HG03025 (cell line): ENCODE measurements around the gene EXOSC5.
A peak's percentile ranks its signal among the peaks of the same experiment; 100 is the strongest.
"Not testable (repeated sequence)": the region's sequence is repeated elsewhere in the genome, so short reads cannot be mapped to it uniquely, and the experiment has no call there.

Experiments
- ATAC-seq: cut with Tn5 transposase; IDR thresholded peaks from one replicate; pipeline ENCODE4 v1.9.1; 2021; ENCODE audit warnings: mild to moderate bottlenecking, moderate library complexity; ENCODE audit not compliant: unreplicated experiment, low FRiP score

EXOSC5 gene

GRCh38 chr19:41372501-41372900 lies 24.7 kb downstream of the EXOSC5 start:
- no peak for ATAC-seq

DNA sequence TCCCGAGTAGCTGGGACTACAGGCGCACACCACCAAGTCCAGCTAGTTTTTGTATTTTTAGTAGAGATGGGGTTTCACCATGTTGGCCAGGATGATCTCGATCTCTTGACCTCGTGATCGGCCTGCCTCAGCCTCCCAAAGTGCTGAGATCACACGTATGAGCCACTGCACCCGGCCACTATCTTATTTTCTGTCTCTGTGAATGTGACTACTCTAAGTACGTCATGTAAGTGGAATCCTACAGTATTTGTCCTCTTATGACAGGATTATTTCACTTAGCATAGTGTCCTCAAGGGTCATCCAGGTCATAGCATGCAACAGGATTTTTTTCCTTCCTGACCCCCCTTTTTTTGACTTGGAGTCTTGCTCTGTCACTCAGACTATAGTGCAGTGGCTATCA lies 25.6 kb downstream of the EXOSC5 start:
- no peak for ATAC-seq

DNA sequence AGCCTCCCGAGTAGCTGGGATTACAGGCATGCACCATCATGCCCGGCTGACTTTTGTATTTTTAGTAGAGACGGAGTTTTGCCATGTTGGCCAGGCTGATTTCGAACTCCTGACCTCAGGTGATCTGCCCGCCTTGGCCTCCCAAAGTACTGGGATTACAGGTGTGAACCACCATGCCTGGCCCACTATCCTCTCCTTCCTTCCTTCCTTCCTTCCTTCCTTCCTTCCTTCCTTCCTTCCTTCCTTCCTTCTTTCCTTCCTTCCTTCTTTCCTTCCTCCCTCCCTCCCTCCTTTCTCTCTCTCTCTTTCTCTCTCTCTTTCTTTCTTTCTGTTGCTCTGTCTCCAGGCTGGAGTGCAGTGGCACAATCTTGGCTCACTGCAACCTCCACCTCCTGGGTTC lies 26.0 kb downstream of the EXOSC5 start:
- ATAC-seq: not testable (repeated sequence)

- no peak for ATAC-seq
Observed at GRCh38 chr19:41369769-41370168, 27.4 kb downstream of the EXOSC5 start.

GRCh38 chr19:41367848-41368301 lies 29.3 kb downstream of the EXOSC5 start:
- no peak for ATAC-seq

GRCh38 chr19:41366089-41366488 lies 31.1 kb downstream of the EXOSC5 start:
- no peak for ATAC-seq

- ATAC-seq: no peak
Observed at GRCh38 chr19:41364524-41365391, 32.4 kb downstream of the EXOSC5 start.

- peak; percentile 87 for ATAC-seq
Observed at GRCh38 chr19:41363753-41364523, 33.2 kb downstream of the EXOSC5 start, which contains the start of gene B9D2. B9D2 (minus strand) TSS chr19:41364149; CDS start chr19:41363519, 630 bp downstream.

GRCh38 chr19:41363371-41363752 lies 33.8 kb downstream of the EXOSC5 start:
- no peak for ATAC-seq

GRCh38 chr19:41362143-41362847 lies 34.9 kb downstream of the EXOSC5 start:
- ATAC-seq: no peak

DNA sequence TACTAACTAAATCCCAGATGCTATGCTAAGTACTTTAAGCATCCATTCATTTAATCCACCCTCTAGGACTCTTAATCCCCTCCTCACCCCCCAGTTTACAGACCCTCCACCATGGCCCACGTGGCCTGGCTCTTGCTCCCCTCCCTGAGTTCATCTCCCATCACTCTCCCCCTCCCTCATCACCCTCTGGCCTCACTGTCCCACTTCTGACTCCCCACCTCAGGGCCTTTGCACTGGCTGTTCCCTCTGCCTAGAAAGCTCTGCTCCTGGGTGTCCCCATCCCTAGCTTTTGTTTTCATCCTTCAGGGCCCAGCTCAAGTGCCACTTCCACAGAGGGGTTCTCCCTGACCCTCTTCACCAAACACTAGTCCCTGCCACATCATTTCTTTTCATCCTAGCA lies 37.4 kb downstream of the EXOSC5 start:
- ATAC-seq: no peak

DNA sequence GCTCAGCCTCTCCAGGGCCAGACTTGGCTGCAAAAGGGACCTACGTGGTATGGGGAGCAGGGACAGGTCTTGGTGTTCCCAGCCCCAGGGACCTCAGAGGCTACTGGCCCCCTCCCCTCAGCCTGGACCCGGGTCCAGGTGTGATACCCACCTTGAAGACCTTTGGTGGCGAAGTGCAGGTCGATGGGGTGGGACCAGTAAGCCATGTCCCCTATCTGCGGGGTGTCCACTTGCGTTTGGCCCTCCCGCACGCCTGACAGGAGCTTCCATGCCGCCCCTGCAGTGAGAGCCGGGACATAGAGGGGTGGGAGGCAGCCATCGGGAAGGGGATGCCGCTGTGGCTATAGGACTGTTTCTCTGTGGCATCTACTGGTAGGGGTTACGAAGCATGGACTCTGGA lies 39.4 kb downstream of the EXOSC5 start:
- ATAC-seq: no peak

GRCh38 chr19:41356984-41357739 lies 40.0 kb downstream of the EXOSC5 start:
- no peak for ATAC-seq

DNA sequence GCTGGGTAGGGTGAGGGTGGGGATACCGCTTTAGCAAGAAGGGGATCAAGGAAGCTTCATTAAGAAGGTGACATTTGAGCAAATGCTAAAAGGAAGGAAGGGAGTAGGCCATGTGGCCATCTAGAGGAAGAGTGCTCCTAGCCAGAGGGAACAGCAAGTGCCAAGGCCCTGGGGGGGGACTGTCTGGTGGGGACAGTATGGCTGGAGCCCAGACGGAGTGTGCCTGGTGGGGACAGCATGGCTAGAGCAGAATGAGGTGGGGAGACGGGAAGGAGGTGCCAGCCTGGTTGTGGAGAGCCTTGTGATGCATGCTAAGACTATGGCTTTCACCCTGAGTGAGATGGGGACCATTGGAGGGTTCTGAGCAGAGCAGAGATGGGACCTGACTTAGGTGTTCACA lies 41.4 kb downstream of the EXOSC5 start:
- no peak for ATAC-seq

DNA sequence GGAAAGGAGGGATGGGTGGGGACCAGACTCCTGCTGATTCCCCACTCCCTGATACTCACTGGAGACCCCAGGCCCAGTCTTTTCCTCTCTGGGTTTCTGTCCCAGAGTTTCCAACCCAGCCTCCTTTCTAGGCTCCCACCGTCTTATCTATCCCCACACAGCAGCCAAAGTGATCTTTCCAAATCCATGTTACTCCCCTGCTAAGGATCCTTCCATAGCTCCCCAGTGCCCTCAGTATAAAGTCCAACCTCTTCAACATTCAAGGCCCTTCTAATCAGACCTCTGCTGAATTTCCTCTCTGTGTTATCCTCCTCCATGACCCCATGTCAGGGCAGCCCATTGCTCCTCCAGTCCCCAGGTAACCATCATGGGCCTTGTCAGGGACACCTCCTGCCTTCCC lies 42.1 kb downstream of the EXOSC5 start:
- no peak for ATAC-seq

GRCh38 chr19:41354343-41354953 lies 42.7 kb downstream of the EXOSC5 start:
- ATAC-seq: no peak

- peak; percentile 40 for ATAC-seq
Observed at GRCh38 chr19:41353466-41354342, 43.5 kb downstream of the EXOSC5 start, which contains the start of gene TGFB1. TGFB1 (minus strand) TSS chr19:41353922; CDS start chr19:41353044, 878 bp downstream.

GRCh38 chr19:41352609-41353465 lies 44.3 kb downstream of the EXOSC5 start:
- no peak for ATAC-seq
